Fibroblast of lung (primary cell): Measurements from ENCODE around the gene SAP130. TPM values are rescaled to one million over a fixed set of nuclear protein-coding genes. Genes with fewer than 3 reads are reported as not detected.

ENCODE experiments used
- DNase-seq, 2 donors: peaks; one replicate each; pipeline versions ENCODE4 v3.0.0 to v3.0.0-alpha.2; 2010; ENCODE audit warnings: low read depth in 2 of 2
- H2AFZ ChIP-seq: 2 replicates; pipeline ENCODE4 v1.5.1; 2012; ENCODE audit warnings: low read length, control low read depth, inconsistent platforms
- H3K27ac ChIP-seq: 2 replicates; pipeline ENCODE4 v1.5.1; 2011; ENCODE audit warnings: low read length, control low read depth; ENCODE audit not compliant: insufficient read depth
- H3K27me3 ChIP-seq: 2 replicates; pipeline ENCODE4 v1.5.1; 2011; ENCODE audit warnings: mild to moderate bottlenecking, low read length; ENCODE audit not compliant: control insufficient read depth, insufficient read depth
- H3K36me3 ChIP-seq: 2 replicates; pipeline ENCODE4 v1.5.1; 2011; ENCODE audit warnings: low read length; ENCODE audit not compliant: control insufficient read depth, insufficient read depth
- H3K4me1 ChIP-seq: 2 replicates; pipeline ENCODE4 v1.5.1; 2011; ENCODE audit warnings: low read length; ENCODE audit not compliant: control insufficient read depth, insufficient read depth; ENCODE audit errors: extremely low read depth
- H3K4me2 ChIP-seq: 2 replicates; pipeline ENCODE4 v1.5.1; 2011; ENCODE audit warnings: low read length, control low read depth; ENCODE audit not compliant: insufficient read depth; ENCODE audit errors: extremely low read depth
- H3K4me3 ChIP-seq, 4 experiments: fragments of 200-600 bp in 1 of 4; sonication (generic) in 1 of 4; replicated peaks in 1 of 4; 2 replicates each; pipeline ENCODE4 v1.5.1; 2011 to 2016; ENCODE audit warnings: low read length in 4 of 4, low read depth in 3 of 4, mild to moderate bottlenecking in 3 of 4, control low read depth in 2 of 4, inconsistent platforms in 1 of 4, mixed read lengths in 1 of 4; ENCODE audit not compliant: insufficient read depth in 1 of 4; ENCODE audit errors: control extremely low read depth in 1 of 4
- H3K79me2 ChIP-seq: 2 replicates; pipeline ENCODE4 v1.5.1; 2012; ENCODE audit warnings: mild to moderate bottlenecking, low read length, inconsistent platforms; ENCODE audit not compliant: control insufficient read depth, insufficient read depth
- H3K9ac ChIP-seq: 2 replicates; pipeline ENCODE4 v1.5.1; 2011; ENCODE audit warnings: mild to moderate bottlenecking, low read length, control low read depth; ENCODE audit not compliant: insufficient read depth
- H3K9me3 ChIP-seq: 2 replicates; pipeline ENCODE4 v1.5.1; 2012; ENCODE audit warnings: low read depth, low read length; ENCODE audit not compliant: control insufficient read depth, insufficient read depth
- H4K20me1 ChIP-seq: 2 replicates; pipeline ENCODE4 v1.5.1; 2011; ENCODE audit warnings: low read length; ENCODE audit not compliant: control insufficient read depth, insufficient read depth; ENCODE audit errors: extremely low read depth
- CTCF ChIP-seq, 2 donors: IDR thresholded peaks in 1 of 2; conservative IDR thresholded peaks in 1 of 2; 1 replicate in 1 of 2; 2 replicates in 1 of 2; pipeline ENCODE4 v1.5.1; 2011 to 2012; ENCODE audit warnings: low read length in 2 of 2, control low read depth in 1 of 2, inconsistent platforms in 1 of 2, low read depth in 1 of 2, mild to moderate bottlenecking in 1 of 2
- EZH2 ChIP-seq: IDR thresholded peaks from 2 replicates; pipeline ENCODE4 v1.5.1; 2012; ENCODE audit warnings: low read length, control low read depth, mild to moderate bottlenecking; ENCODE audit errors: missing control alignments
- polyA plus RNA-seq, 2 donors: library from polyadenylated mRNA; depleted of rRNA in 1 of 2; stranded (reverse) in 1 of 2; unstranded in 1 of 2; fragments of >200 nt; gene quantifications; 2 replicates each; pipeline ENCODE4 v1.2.1, GENCODE V29; 2011 to 2012; ENCODE audit warnings: missing spikeins in 1 of 2
- total RNA-seq: library from RNA; depleted of rRNA; stranded (reverse); fragments of >200 nt; gene quantifications from 2 replicates; pipeline ENCODE4 v1.2.1, GENCODE V29; 2014

The SAP130 gene
- total and polyA plus RNA-seq, 2 donors (not counting 1 experiment from before 2014, with no cell fraction given), result 4.5 to 6.7 TPM

GRCh38 chr2:128069769-128070168 is 41.9 kb upstream of the SAP130 start:
- Histone ChIP-seq H3K4me1 (no peaks in the 10 kb centered on the region), H2AFZ (no peak overlapping the region), H3K9ac (no peak overlapping the region), H3K4me3 (no peak overlapping the region), H3K36me3 (no peaks in the 10 kb centered on the region), H3K27me3 (no peaks in the 10 kb centered on the region), H3K4me2 (no peak overlapping the region), H3K27ac (no peak overlapping the region), H3K9me3 (no peaks in the 10 kb centered on the region), H3K79me2 (no peaks in the 10 kb centered on the region), H4K20me1 (no peaks in the 10 kb centered on the region)
- DNase-seq, result peak; percentile 54 to 67
- TF ChIP-seq CTCF (conservative IDR thresholded peaks at IDR 0.05 in 1 of 2, IDR thresholded peaks at IDR 0.05 in 1 of 2; ENCODE audit: low read depth in 1 of 2, low read length in 2 of 2) (no peak), EZH2 (no peak)

GRCh38 chr2:128064353-128064752 is 36.5 kb upstream of the SAP130 start:
- no peaks in the 10 kb centered on the region for H3K27me3 ChIP-seq
- H3K9me3 ChIP-seq, result no peaks in the 10 kb centered on the region
- no peaks in the 10 kb centered on the region for H3K79me2 ChIP-seq
- H3K4me2 ChIP-seq, result no peak overlapping the region
- DNase-seq, result no peak
- no peak overlapping the region for H3K4me3 ChIP-seq
- H2AFZ ChIP-seq, result no peak overlapping the region
- no peaks in the 10 kb centered on the region for H3K36me3 ChIP-seq
- H3K9ac ChIP-seq, result no peak overlapping the region
- H4K20me1 ChIP-seq, result no peaks in the 10 kb centered on the region
- no peak overlapping the region for H3K27ac ChIP-seq
- no peak for TF ChIP-seq CTCF (conservative IDR thresholded peaks at IDR 0.05 in 1 of 2, IDR thresholded peaks at IDR 0.05 in 1 of 2; ENCODE audit: low read depth in 1 of 2, low read length in 2 of 2)
- TF ChIP-seq EZH2, result no peak
- H3K4me1 ChIP-seq, result no peaks in the 10 kb centered on the region

GRCh38 chr2:128062571-128062970 is 34.7 kb upstream of the SAP130 start:
- no peak overlapping the region for H3K4me3 ChIP-seq

More at GRCh38 chr2:128062571-128062970, 34.7 kb upstream of the SAP130 start:
- no peak overlapping the region for H3K4me2 ChIP-seq
- no peaks in the 10 kb centered on the region for H3K36me3 ChIP-seq
- DNase-seq, result no peak
- no peaks in the 10 kb centered on the region for H3K27me3 ChIP-seq
- H3K4me1 ChIP-seq, result no peaks in the 10 kb centered on the region
- H2AFZ ChIP-seq, result no peak overlapping the region
- no peak overlapping the region for H3K9ac ChIP-seq
- H3K79me2 ChIP-seq, result no peaks in the 10 kb centered on the region
- no peak overlapping the region for H3K27ac ChIP-seq
- TF ChIP-seq EZH2, result no peak
- no peak for TF ChIP-seq CTCF (conservative IDR thresholded peaks at IDR 0.05 in 1 of 2, IDR thresholded peaks at IDR 0.05 in 1 of 2; ENCODE audit: low read depth in 1 of 2, low read length in 2 of 2)
- H3K9me3 ChIP-seq, result no peaks in the 10 kb centered on the region
- no peaks in the 10 kb centered on the region for H4K20me1 ChIP-seq
